Epithelial cell of proximal tubule (primary cell): ENCODE data around the gene AMACR. TPM values are rescaled to one million over a fixed set of nuclear protein-coding genes. Genes with fewer than 3 reads are reported as not detected.
A peak's percentile ranks its signal among the peaks of the same experiment; 100 is the strongest.
"Not testable (repeated sequence)": the region's sequence is repeated elsewhere in the genome, so short reads cannot be mapped to it uniquely, and the experiment has no call there.

Experiments
- DNase-seq: peaks from one replicate; pipeline ENCODE4 v3.0.0-alpha.2; 2011; ENCODE audit warnings: low read depth
- H3K4me3 ChIP-seq: 2 replicates; pipeline ENCODE4 v1.5.1; 2011; ENCODE audit warnings: low read depth, mild to moderate bottlenecking, low read length
- total RNA-seq: library from RNA; depleted of rRNA; stranded (reverse); fragments of >200 nt; gene quantifications from 2 replicates; pipeline ENCODE4 v1.2.3, GENCODE V29; 2015
- TF ChIP-seq, protein P1 (sequence below): conservative IDR thresholded peaks from 2 replicates; pipeline ENCODE4 v1.5.1; 2012; ENCODE audit warnings: low read depth, mild to moderate bottlenecking, low read length

AMACR gene
- total RNA-seq, 1 donor from 2014 or later: 6.4 TPM

DNA sequence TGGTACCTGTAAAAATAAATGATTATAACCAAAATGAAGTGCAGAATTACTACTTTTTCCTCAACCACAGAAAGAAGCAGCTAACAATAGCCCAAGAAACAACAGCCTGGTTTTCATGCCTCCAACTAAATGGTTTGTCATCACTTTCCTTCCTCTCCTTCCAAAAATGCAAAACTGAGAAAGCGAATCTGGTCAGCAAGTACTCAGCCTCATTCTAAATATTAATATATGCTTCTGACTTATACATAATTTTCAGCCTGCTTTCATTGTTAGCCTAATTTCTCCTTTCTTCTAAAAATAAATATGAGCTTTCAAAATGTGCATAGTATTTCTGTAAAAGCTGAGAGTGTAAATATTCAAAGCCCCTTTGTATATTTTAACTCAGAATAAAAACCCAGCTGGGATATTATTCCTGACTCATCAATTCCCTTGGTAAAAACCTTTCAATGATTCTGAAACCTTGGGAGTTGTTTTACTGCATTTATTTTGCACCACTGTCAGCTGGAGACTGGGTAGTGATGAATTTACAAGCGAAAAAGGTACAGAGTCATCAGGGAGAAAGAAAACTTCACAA, 50.2 kb downstream of the AMACR start:
- no peak for DNase-seq
- no peak overlapping the region for H3K4me3 ChIP-seq
- TF ChIP-seq, protein P1, sequence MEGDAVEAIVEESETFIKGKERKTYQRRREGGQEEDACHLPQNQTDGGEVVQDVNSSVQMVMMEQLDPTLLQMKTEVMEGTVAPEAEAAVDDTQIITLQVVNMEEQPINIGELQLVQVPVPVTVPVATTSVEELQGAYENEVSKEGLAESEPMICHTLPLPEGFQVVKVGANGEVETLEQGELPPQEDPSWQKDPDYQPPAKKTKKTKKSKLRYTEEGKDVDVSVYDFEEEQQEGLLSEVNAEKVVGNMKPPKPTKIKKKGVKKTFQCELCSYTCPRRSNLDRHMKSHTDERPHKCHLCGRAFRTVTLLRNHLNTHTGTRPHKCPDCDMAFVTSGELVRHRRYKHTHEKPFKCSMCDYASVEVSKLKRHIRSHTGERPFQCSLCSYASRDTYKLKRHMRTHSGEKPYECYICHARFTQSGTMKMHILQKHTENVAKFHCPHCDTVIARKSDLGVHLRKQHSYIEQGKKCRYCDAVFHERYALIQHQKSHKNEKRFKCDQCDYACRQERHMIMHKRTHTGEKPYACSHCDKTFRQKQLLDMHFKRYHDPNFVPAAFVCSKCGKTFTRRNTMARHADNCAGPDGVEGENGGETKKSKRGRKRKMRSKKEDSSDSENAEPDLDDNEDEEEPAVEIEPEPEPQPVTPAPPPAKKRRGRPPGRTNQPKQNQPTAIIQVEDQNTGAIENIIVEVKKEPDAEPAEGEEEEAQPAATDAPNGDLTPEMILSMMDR: no peak

DNA sequence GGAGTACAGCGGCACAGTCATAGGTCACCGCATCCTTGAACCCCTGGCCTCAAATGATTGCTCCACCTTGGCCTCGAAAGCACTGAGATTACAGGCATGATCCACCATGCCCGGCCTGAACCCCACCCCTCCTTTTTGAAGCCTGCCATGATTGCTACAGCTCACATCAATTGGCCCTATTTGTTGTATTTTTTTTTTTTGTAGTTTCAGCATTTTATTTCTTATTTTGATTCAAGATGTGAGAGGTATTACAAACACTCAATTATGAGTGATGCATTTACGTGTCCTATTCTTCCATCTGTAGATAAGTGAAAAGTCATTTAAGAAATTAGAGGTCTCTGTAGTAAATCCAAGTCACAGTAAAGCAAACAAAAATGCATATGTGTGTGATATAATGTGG, 55.7 kb downstream of the AMACR start:
- H3K4me3 ChIP-seq, DNase-seq: not testable (repeated sequence)

DNA sequence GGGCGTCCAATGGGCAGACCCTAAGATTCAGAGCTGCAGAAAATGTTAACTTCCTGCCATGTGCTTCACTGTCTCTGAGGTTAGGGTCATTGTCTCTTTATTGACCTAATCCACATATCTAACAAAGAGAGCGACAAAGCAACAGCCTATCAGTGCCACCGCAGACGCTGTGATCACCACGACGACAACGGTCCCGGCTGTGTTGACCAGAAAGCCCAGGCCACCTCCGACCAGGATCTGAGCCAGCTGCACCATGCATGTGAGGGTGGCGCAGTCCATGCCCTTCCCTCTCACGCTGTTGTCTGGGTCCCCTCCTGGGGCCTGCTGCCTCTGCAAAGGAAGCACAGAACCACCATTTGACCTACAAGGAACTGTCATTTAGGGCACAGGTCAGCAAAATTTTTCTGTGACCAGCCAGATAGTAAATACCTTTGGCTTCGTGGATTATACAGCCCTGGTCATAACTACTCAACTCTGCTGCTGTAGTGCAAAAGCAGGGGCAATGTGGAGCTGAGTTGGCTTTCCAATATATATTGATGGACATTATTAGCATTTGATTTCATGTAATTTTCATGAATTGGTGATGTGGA, 63.2 kb downstream of the AMACR start:
- DNase-seq: no peak

DNA sequence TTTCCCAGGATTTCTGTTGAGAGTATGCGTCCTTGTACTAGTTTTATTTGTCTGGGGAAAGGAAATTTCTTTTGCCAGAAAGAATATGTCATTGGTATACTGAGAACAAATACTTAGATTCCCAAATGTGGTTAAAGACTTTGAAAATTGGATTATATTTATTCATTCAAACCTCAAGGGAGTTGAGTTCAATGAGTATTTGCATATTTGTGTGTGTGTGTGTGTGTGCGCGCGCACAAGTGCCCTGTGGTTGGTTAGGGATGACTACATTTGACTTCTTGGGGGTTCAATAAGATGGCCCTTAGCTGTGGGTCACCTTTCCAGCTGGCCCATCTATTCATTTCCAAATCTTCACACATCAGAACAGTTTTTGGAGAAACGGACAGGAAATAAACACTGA, 66.8 kb downstream of the AMACR start:
- TF ChIP-seq, protein P1: no peak
- DNase-seq: no peak
- H3K4me3 ChIP-seq: no peak overlapping the region

More for the DNA sequence above, 63.2 kb downstream of the AMACR start:
- H3K4me3 ChIP-seq: no peak overlapping the region
- TF ChIP-seq, protein P1: no peak

DNA sequence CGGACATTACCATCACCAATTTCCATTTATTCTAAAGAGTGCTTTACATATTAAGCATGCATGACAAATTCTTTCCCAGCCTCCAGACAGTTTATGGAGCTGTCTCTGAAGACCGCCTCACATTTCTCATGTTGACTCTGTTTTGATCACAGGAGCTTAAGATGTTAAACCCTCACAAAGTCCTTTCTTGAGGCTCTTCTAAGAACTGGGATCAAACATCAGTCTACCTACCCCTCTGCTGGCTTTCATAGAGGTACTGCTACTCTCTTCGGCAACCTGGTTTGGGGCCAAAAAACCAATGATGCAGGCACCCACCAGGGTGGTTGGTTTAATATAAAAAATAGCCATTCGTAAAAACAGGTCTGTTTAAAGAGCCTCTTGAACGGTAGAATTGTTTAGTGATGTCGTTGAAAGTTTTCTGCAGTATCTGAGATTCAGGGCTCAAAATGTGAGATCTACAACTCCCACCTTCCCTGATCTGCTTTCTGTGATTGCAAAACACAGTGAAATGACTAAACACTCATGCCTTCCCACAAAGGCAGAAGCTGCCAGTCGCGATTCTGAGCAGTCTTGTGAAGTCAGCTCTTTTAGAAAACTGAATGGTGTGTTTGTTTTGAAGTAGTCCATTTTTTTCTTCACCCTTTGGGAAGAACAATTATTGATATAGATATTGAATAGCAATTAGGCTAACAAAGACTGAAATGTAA, 68.1 kb downstream of the AMACR start:
- peak; percentile 22 for DNase-seq
- no peak overlapping the region for H3K4me3 ChIP-seq
- TF ChIP-seq, protein P1: no peak

DNA sequence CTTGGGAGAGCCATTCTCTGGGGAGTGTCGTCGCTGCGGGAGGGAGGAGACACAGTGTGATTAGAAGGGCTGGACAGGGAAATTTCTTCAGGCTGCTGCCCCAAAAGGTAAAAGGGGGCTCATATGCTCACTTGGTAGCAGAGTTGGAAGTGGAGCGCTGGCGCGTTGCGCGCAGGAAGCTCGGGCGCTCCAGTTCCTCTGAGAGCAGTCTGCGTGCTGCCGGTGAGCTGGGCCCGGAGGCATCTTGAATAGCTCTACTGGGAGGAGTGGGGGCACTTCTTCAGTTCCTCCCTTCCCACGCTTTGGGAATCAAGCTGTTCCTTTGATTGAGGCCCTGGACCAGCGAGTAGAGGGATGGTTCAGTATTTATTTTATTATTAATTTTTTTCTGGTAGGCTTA, 69.0 kb downstream of the AMACR start:
- no peak for DNase-seq
- TF ChIP-seq, protein P1: no peak
- H3K4me3 ChIP-seq: no peak overlapping the region

DNA sequence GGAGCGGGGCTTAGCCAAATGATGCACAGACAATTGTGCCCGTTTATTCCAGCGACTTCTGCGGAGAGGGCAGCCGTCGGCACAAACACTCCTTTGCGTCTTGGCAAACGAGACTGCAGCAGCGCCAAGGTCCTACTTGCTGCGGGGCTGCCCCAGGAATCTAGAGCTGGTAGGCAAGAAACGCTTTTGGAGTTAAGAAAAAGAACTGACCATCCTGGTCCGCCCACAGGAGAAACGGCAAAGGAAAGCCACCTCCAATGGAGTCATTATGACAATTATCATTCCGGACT, 69.4 kb downstream of the AMACR start:
- TF ChIP-seq, protein P1: no peak
- no peak for DNase-seq

More for the DNA sequence above, 69.4 kb downstream of the AMACR start:
- H3K4me3 ChIP-seq: no peak overlapping the region
